Measurements from ENCODE around the gene ADCY1. TPM values are rescaled to one million over a fixed set of nuclear protein-coding genes. Genes with fewer than 3 reads are reported as not detected.

ADCY1 gene
- total RNA-seq, 4 donors from 2014 or later = 0.34 to 1.9 (median 0.37) TPM

- no peaks in the 10 kb centered on the region for H3K27me3 ChIP-seq
- TF ChIP-seq POLR2A (IDR thresholded peaks at IDR 0.05) = no peak
- TF ChIP-seq CTCF (IDR thresholded peaks at IDR 0.05) = no peak
- no peak for DNase-seq
- no peaks in the 10 kb centered on the region for H3K9me3 ChIP-seq
- no peak overlapping the region for H3K4me3 ChIP-seq
- intact Hi-C loops (cut with DNase I) = no loop called here
- no peak overlapping the region for H3K27ac ChIP-seq
- no peaks in the 10 kb centered on the region for H3K36me3 ChIP-seq
- 83 to 91% methylated on average over 2 to 10 of the region's 13 CpGs for WGBS, 2 donors
- no peaks in the 10 kb centered on the region for H3K4me1 ChIP-seq
These were observed 109.5 kb downstream of the ADCY1 start for GRCh38 chr7:45683556-45684148.

- Histone ChIP-seq H3K27me3 (no peaks in the 10 kb centered on the region), H3K4me3 (no peak overlapping the region), H3K27ac (no peak overlapping the region), H3K4me1 (no peaks in the 10 kb centered on the region), H3K36me3 (no peaks in the 10 kb centered on the region), H3K9me3 (no peaks in the 10 kb centered on the region)
- intact Hi-C loops (cut with DNase I) = no loop called here
- 52 to 64% methylated on average over 5 to 6 of the region's 8 CpGs for WGBS, 2 donors
- TF ChIP-seq POLR2A (IDR thresholded peaks at IDR 0.05) (no peak), CTCF (IDR thresholded peaks at IDR 0.05) (no peak)
- DNase-seq = no peak
These were observed 110.9 kb downstream of the ADCY1 start for GRCh38 chr7:45684910-45685618.

- DNase-seq = no peak
- H3K27me3 ChIP-seq = no peaks in the 10 kb centered on the region
- H3K27ac ChIP-seq = no peak overlapping the region
- intact Hi-C loops (cut with DNase I) = no loop called here
- H3K4me3 ChIP-seq = no peak overlapping the region
- TF ChIP-seq POLR2A (IDR thresholded peaks at IDR 0.05) = no peak
- no peak for TF ChIP-seq CTCF (IDR thresholded peaks at IDR 0.05)
- H3K9me3 ChIP-seq = no peaks in the 10 kb centered on the region
- 82 to 85% methylated on average over 7 to 8 of the region's 11 CpGs for WGBS, 2 donors
- H3K36me3 ChIP-seq = no peaks in the 10 kb centered on the region
- H3K4me1 ChIP-seq = no peaks in the 10 kb centered on the region
These were observed 111.6 kb downstream of the ADCY1 start for GRCh38 chr7:45685619-45686240.

GRCh38 chr7:45686441-45687184, 112.4 kb downstream of the ADCY1 start:
- intact Hi-C loops (cut with DNase I) = no loop called here
- Histone ChIP-seq H3K27ac (no peak overlapping the region), H3K36me3 (no peaks in the 10 kb centered on the region), H3K4me1 (no peaks in the 10 kb centered on the region), H3K27me3 (no peaks in the 10 kb centered on the region), H3K4me3 (no peak overlapping the region), H3K9me3 (no peaks in the 10 kb centered on the region)
- TF ChIP-seq CTCF (IDR thresholded peaks at IDR 0.05) (no peak), POLR2A (IDR thresholded peaks at IDR 0.05) (no peak)
- 62 to 86% methylated on average over 2 to 5 of the region's 19 CpGs for WGBS, 2 donors
- DNase-seq = no peak

- no peaks in the 10 kb centered on the region for H3K36me3 ChIP-seq
- DNase-seq = no peak
- no peaks in the 10 kb centered on the region for H3K27me3 ChIP-seq
- WGBS, 2 donors = no CpG with 5 or more reads among the region's 3 CpGs
- no peaks in the 10 kb centered on the region for H3K4me1 ChIP-seq
- intact Hi-C loops (cut with DNase I) = no loop called here
- no peak overlapping the region for H3K4me3 ChIP-seq
- H3K27ac ChIP-seq = no peak overlapping the region
- TF ChIP-seq POLR2A (IDR thresholded peaks at IDR 0.05) (no peak), CTCF (IDR thresholded peaks at IDR 0.05) (no peak)
- H3K9me3 ChIP-seq = no peaks in the 10 kb centered on the region
These were observed 113.0 kb downstream of the ADCY1 start for GRCh38 chr7:45687185-45687560.

All from esophagus squamous epithelium (tissue), 5 donors.